ENCODE measurements around the gene GID4.

The GID4 gene

GRCh38 chr17:18093616-18094408, 54.6 kb downstream of the GID4 start:
- Histone ChIP-seq H3K36me3 (ENCODE audit: control insufficient read depth, insufficient read depth, low read length) (no peaks in the 10 kb centered on the region), H3K27me3 (ENCODE audit: control insufficient read depth, insufficient read depth, low read length) (no peaks in the 10 kb centered on the region), H3K4me3 (ENCODE audit: low read length) (no peak overlapping the region), H3K4me1 (ENCODE audit: control insufficient read depth, insufficient read depth, low read length) (peaks cover 2% of the 10 kb centered on the region), H3K9me3 (ENCODE audit: control insufficient read depth, low read length) (no peaks in the 10 kb centered on the region), H3K9ac (ENCODE audit: low read length) (no peak overlapping the region)

- H3K36me3 ChIP-seq (ENCODE audit: control insufficient read depth, insufficient read depth, low read length) = no peaks in the 10 kb centered on the region
- no peaks in the 10 kb centered on the region for H3K4me1 ChIP-seq (ENCODE audit: control insufficient read depth, insufficient read depth, low read length)
- no peak overlapping the region for H3K9ac ChIP-seq (ENCODE audit: low read length)
- no peaks in the 10 kb centered on the region for H3K27me3 ChIP-seq (ENCODE audit: control insufficient read depth, insufficient read depth, low read length)
- H3K9me3 ChIP-seq (ENCODE audit: control insufficient read depth, low read length) = no peaks in the 10 kb centered on the region
- no peak overlapping the region for H3K4me3 ChIP-seq (ENCODE audit: low read length)
These were observed 55.2 kb downstream of the GID4 start for GRCh38 chr17:18094409-18094807.

GRCh38 chr17:18099516-18099915, 60.3 kb downstream of the GID4 start:
- Histone ChIP-seq H3K27me3 (ENCODE audit: control insufficient read depth, insufficient read depth, low read length) (no peaks in the 10 kb centered on the region), H3K36me3 (ENCODE audit: control insufficient read depth, insufficient read depth, low read length) (no peaks in the 10 kb centered on the region), H3K4me3 (ENCODE audit: low read length) (no peak overlapping the region), H3K9me3 (ENCODE audit: control insufficient read depth, low read length) (no peaks in the 10 kb centered on the region), H3K4me1 (ENCODE audit: control insufficient read depth, insufficient read depth, low read length) (no peaks in the 10 kb centered on the region), H3K9ac (ENCODE audit: low read length) (no peak overlapping the region)

GRCh38 chr17:18100616-18101015, 61.4 kb downstream of the GID4 start:
- Histone ChIP-seq H3K36me3 (ENCODE audit: control insufficient read depth, insufficient read depth, low read length) (no peaks in the 10 kb centered on the region), H3K27me3 (ENCODE audit: control insufficient read depth, insufficient read depth, low read length) (no peaks in the 10 kb centered on the region), H3K9ac (ENCODE audit: low read length) (no peak overlapping the region), H3K4me3 (ENCODE audit: low read length) (no peak overlapping the region), H3K4me1 (ENCODE audit: control insufficient read depth, insufficient read depth, low read length) (no peaks in the 10 kb centered on the region), H3K9me3 (ENCODE audit: control insufficient read depth, low read length) (no peaks in the 10 kb centered on the region)

GRCh38 chr17:18101828-18102227, 62.6 kb downstream of the GID4 start:
- no peaks in the 10 kb centered on the region for H3K27me3 ChIP-seq (ENCODE audit: control insufficient read depth, insufficient read depth, low read length)
- H3K36me3 ChIP-seq (ENCODE audit: control insufficient read depth, insufficient read depth, low read length) = no peaks in the 10 kb centered on the region
- H3K4me1 ChIP-seq (ENCODE audit: control insufficient read depth, insufficient read depth, low read length) = no peaks in the 10 kb centered on the region
- no peak overlapping the region for H3K4me3 ChIP-seq (ENCODE audit: low read length)
- H3K9ac ChIP-seq (ENCODE audit: low read length) = no peak overlapping the region
- H3K9me3 ChIP-seq (ENCODE audit: control insufficient read depth, low read length) = no peaks in the 10 kb centered on the region

- Histone ChIP-seq H3K9ac (ENCODE audit: low read length) (no peak overlapping the region), H3K9me3 (ENCODE audit: control insufficient read depth, low read length) (no peaks in the 10 kb centered on the region), H3K36me3 (ENCODE audit: control insufficient read depth, insufficient read depth, low read length) (no peaks in the 10 kb centered on the region), H3K27me3 (ENCODE audit: control insufficient read depth, insufficient read depth, low read length) (no peaks in the 10 kb centered on the region), H3K4me3 (ENCODE audit: low read length) (no peak overlapping the region), H3K4me1 (ENCODE audit: control insufficient read depth, insufficient read depth, low read length) (no peaks in the 10 kb centered on the region)
These were observed 63.4 kb downstream of the GID4 start for GRCh38 chr17:18102640-18103039.

- Histone ChIP-seq H3K36me3 (ENCODE audit: control insufficient read depth, insufficient read depth, low read length) (no peaks in the 10 kb centered on the region), H3K9ac (ENCODE audit: low read length) (no peak overlapping the region), H3K4me3 (ENCODE audit: low read length) (no peak overlapping the region), H3K9me3 (ENCODE audit: control insufficient read depth, low read length) (no peaks in the 10 kb centered on the region), H3K4me1 (ENCODE audit: control insufficient read depth, insufficient read depth, low read length) (no peaks in the 10 kb centered on the region), H3K27me3 (ENCODE audit: control insufficient read depth, insufficient read depth, low read length) (no peaks in the 10 kb centered on the region)
These were observed 65.8 kb downstream of the GID4 start for GRCh38 chr17:18105027-18105426.

GRCh38 chr17:18105595-18105994, 66.4 kb downstream of the GID4 start:
- Histone ChIP-seq H3K27me3 (ENCODE audit: control insufficient read depth, insufficient read depth, low read length) (peaks cover 3% of the 10 kb centered on the region), H3K4me1 (ENCODE audit: control insufficient read depth, insufficient read depth, low read length) (no peaks in the 10 kb centered on the region), H3K9ac (ENCODE audit: low read length) (no peak overlapping the region), H3K4me3 (ENCODE audit: low read length) (no peak overlapping the region), H3K9me3 (ENCODE audit: control insufficient read depth, low read length) (no peaks in the 10 kb centered on the region), H3K36me3 (ENCODE audit: control insufficient read depth, insufficient read depth, low read length) (no peaks in the 10 kb centered on the region)

GRCh38 chr17:18106211-18106610, 67.0 kb downstream of the GID4 start:
- H3K9ac ChIP-seq (ENCODE audit: low read length) = no peak overlapping the region
- H3K4me3 ChIP-seq (ENCODE audit: low read length) = no peak overlapping the region
- H3K9me3 ChIP-seq (ENCODE audit: control insufficient read depth, low read length) = no peaks in the 10 kb centered on the region
- H3K36me3 ChIP-seq (ENCODE audit: control insufficient read depth, insufficient read depth, low read length) = no peaks in the 10 kb centered on the region
- H3K4me1 ChIP-seq (ENCODE audit: control insufficient read depth, insufficient read depth, low read length) = no peaks in the 10 kb centered on the region
- peaks cover 4% of the 10 kb centered on the region for H3K27me3 ChIP-seq (ENCODE audit: control insufficient read depth, insufficient read depth, low read length)

- Histone ChIP-seq H3K27me3 (ENCODE audit: control insufficient read depth, insufficient read depth, low read length) (peaks cover 4% of the 10 kb centered on the region), H3K9me3 (ENCODE audit: control insufficient read depth, low read length) (no peaks in the 10 kb centered on the region), H3K36me3 (ENCODE audit: control insufficient read depth, insufficient read depth, low read length) (no peaks in the 10 kb centered on the region), H3K9ac (ENCODE audit: low read length) (no peak overlapping the region), H3K4me1 (ENCODE audit: control insufficient read depth, insufficient read depth, low read length) (no peaks in the 10 kb centered on the region), H3K4me3 (ENCODE audit: low read length) (no peak overlapping the region)
These were observed 68.0 kb downstream of the GID4 start for GRCh38 chr17:18107061-18107790.

GRCh38 chr17:18107971-18108370, 68.8 kb downstream of the GID4 start:
- Histone ChIP-seq H3K27me3 (ENCODE audit: control insufficient read depth, insufficient read depth, low read length) (peaks cover 4% of the 10 kb centered on the region), H3K9me3 (ENCODE audit: control insufficient read depth, low read length) (no peaks in the 10 kb centered on the region), H3K36me3 (ENCODE audit: control insufficient read depth, insufficient read depth, low read length) (no peaks in the 10 kb centered on the region), H3K4me3 (ENCODE audit: low read length) (no peak overlapping the region), H3K4me1 (ENCODE audit: control insufficient read depth, insufficient read depth, low read length) (no peaks in the 10 kb centered on the region), H3K9ac (ENCODE audit: low read length) (no peak overlapping the region)

GRCh38 chr17:18108401-18109312, 69.4 kb downstream of the GID4 start, which contains the start of gene MYO15A:
Gene MYO15A, plus strand, starts transcription at chr17:18108756. Its CDS starts 10,045 bp downstream, at chr17:18118801.
- no peaks in the 10 kb centered on the region for H3K9me3 ChIP-seq (ENCODE audit: control insufficient read depth, low read length)
- no peaks in the 10 kb centered on the region for H3K36me3 ChIP-seq (ENCODE audit: control insufficient read depth, insufficient read depth, low read length)
- H3K9ac ChIP-seq (ENCODE audit: low read length) = no peak within 1 kb of the TSS
- no peak within 1 kb of the TSS for H3K4me3 ChIP-seq (ENCODE audit: low read length)
- H3K4me1 ChIP-seq (ENCODE audit: control insufficient read depth, insufficient read depth, low read length) = no peaks in the 10 kb centered on the region
- peaks cover 4% of the 10 kb centered on the region for H3K27me3 ChIP-seq (ENCODE audit: control insufficient read depth, insufficient read depth, low read length)

Measured in mucosa of stomach (tissue), 1 donor.